Smooth muscle cell (in vitro differentiated cells): ENCODE measurements around the gene TTC27. TPM values are rescaled to one million over a fixed set of nuclear protein-coding genes. Genes with fewer than 3 reads are reported as not detected.

Experiments used
- DNase-seq: peaks from one replicate; lab custom pipeline; 2025; ENCODE audit not compliant: unreplicated experiment; lab: John Stamatoyannopoulos, UW
- H2AFZ ChIP-seq: fragments of 200-600 bp; sonication (generic); 2 replicates; pipeline ENCODE4 v1.6.0; 2016; ENCODE audit warnings: antibody characterized with exemption, low read depth, mild to moderate bottlenecking
- H3F3A ChIP-seq: fragments of 200-600 bp; sonication (generic); 2 replicates; pipeline ENCODE4 v1.6.0; 2017; ENCODE audit warnings: antibody characterized with exemption, low read depth
- H3K27ac ChIP-seq: fragments of 200-600 bp; sonication (generic); 2 replicates; pipeline ENCODE4 v1.5.1; 2016; ENCODE audit warnings: low read depth, mild to moderate bottlenecking
- H3K27me3 ChIP-seq: fragments of 200-600 bp; sonication (generic); 2 replicates; pipeline ENCODE4 v1.6.1; 2016; ENCODE audit warnings: low read depth, mild to moderate bottlenecking
- H3K36me3 ChIP-seq: fragments of 200-600 bp; sonication (generic); 2 replicates; pipeline ENCODE4 v1.5.1; 2016; ENCODE audit warnings: low read depth
- H3K4me1 ChIP-seq: fragments of 200-600 bp; sonication (generic); 2 replicates; pipeline ENCODE4 v1.5.1; 2016; ENCODE audit warnings: low read depth
- H3K4me2 ChIP-seq: fragments of 200-600 bp; sonication (generic); 2 replicates; pipeline ENCODE4 v1.6.0; 2016; ENCODE audit warnings: mild to moderate bottlenecking
- H3K4me3 ChIP-seq: fragments of 200-600 bp; sonication (generic); 2 replicates; pipeline ENCODE4 v1.5.1; 2016; ENCODE audit warnings: mild to moderate bottlenecking
- H3K79me2 ChIP-seq: fragments of 200-600 bp; sonication (generic); 2 replicates; pipeline ENCODE4 v1.6.0; 2016; ENCODE audit warnings: low read depth, mild to moderate bottlenecking
- H3K9ac ChIP-seq: fragments of 200-600 bp; sonication (generic); 2 replicates; pipeline ENCODE4 v1.6.0; 2016; ENCODE audit warnings: low read depth
- H3K9me3 ChIP-seq: fragments of 200-600 bp; sonication (generic); replicated peaks from 2 replicates; pipeline ENCODE4 v1.5.1; 2016; ENCODE audit warnings: low read depth
- H4K20me1 ChIP-seq: fragments of 200-600 bp; sonication (generic); 2 replicates; pipeline ENCODE4 v1.6.0; 2016; ENCODE audit warnings: low read depth
- CTCF ChIP-seq: fragments of 200-600 bp; sonication (generic); IDR thresholded peaks from 2 replicates; pipeline ENCODE4 v1.5.1; 2017; ENCODE audit warnings: borderline replicate concordance, mild to moderate bottlenecking, antibody characterized with exemption; ENCODE audit not compliant: insufficient read depth, poor library complexity, severe bottlenecking
- WGBS: methylation state at CpG from one replicate; pipeline ENCODE4 v1.1.7; 2016; ENCODE audit warnings: low lambda C conversion rate; 5-methylcytosine and 5-hydroxymethylcytosine counted together
- polyA plus RNA-seq: library from polyadenylated mRNA; unstranded; fragments of >200 nt; fragmentation: Nextera tagmentation; extraction: Ambion mirVana; gene quantifications from 2 replicates; pipeline ENCODE4 v1.2.1, GENCODE V29; 2016
- total RNA-seq: library from RNA; depleted of rRNA; stranded (reverse); fragments of >200 nt; gene quantifications from 2 replicates; pipeline ENCODE4 v1.2.3, GENCODE V29; 2014

The TTC27 gene
- total and polyA plus RNA-seq, 2 experiments from 2014 or later: 9.2 to 12.1 TPM

GRCh38 chr2:32838949-32839348 lies 211.1 kb downstream of the TTC27 start:
- Histone ChIP-seq H3K79me2 (no peaks in the 10 kb centered on the region), H3K4me2 (no peak overlapping the region), H3K9ac (no peak overlapping the region), H3K9me3 (no peaks in the 10 kb centered on the region), H3K36me3 (no peaks in the 10 kb centered on the region), H3K4me1 (no peaks in the 10 kb centered on the region), H2AFZ (no peak overlapping the region), H3K27ac (no peak overlapping the region), H3K27me3 (no peaks in the 10 kb centered on the region), H3K4me3 (no peak overlapping the region), H4K20me1 (no peaks in the 10 kb centered on the region), H3F3A (no peaks in the 10 kb centered on the region)
- 71% methylated on average over 4 of the region's 4 CpGs for WGBS
- no peak for DNase-seq
- TF ChIP-seq CTCF: no peak

GRCh38 chr2:32841931-32842898 lies 214.4 kb downstream of the TTC27 start:
- Histone ChIP-seq H3K36me3 (no peaks in the 10 kb centered on the region), H2AFZ (no peak overlapping the region), H3K79me2 (no peaks in the 10 kb centered on the region), H3K4me1 (no peaks in the 10 kb centered on the region), H3F3A (no peaks in the 10 kb centered on the region), H4K20me1 (no peaks in the 10 kb centered on the region), H3K9ac (no peak overlapping the region), H3K4me3 (no peak overlapping the region), H3K27ac (no peak overlapping the region), H3K4me2 (no peak overlapping the region), H3K9me3 (no peaks in the 10 kb centered on the region), H3K27me3 (no peaks in the 10 kb centered on the region)
- WGBS: 87% methylated on average over 11 of the region's 11 CpGs
- DNase-seq: no peak
- TF ChIP-seq CTCF: no peak

DNA sequence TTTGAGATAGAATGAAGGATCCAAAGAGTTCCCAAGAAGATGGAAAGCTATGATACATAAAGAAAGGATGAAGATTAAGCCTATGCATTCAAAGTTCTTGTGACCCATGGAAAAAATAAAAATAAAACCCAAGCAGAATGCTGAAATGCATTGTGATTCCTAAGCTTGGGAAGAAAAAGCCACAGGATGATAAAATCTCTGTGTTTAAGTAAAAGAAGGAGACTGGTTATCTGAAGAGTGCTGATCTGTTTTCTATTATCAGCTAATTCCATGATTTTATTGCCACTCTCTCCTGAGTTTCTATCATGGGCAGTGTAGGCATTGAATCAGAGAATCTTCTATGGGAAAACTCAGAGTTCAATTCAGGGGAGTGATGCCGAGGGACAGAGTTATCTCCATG lies 215.8 kb downstream of the TTC27 start:
- no peak for TF ChIP-seq CTCF
- no peak overlapping the region for H2AFZ ChIP-seq
- no peak for DNase-seq
- no peaks in the 10 kb centered on the region for H3K4me1 ChIP-seq
- no peaks in the 10 kb centered on the region for H4K20me1 ChIP-seq
- no peak overlapping the region for H3K4me3 ChIP-seq
- no peaks in the 10 kb centered on the region for H3F3A ChIP-seq
- H3K4me2 ChIP-seq: no peak overlapping the region
- H3K27ac ChIP-seq: no peak overlapping the region
- no peaks in the 10 kb centered on the region for H3K79me2 ChIP-seq
- H3K9me3 ChIP-seq: no peaks in the 10 kb centered on the region
- no peaks in the 10 kb centered on the region for H3K36me3 ChIP-seq
- H3K9ac ChIP-seq: no peak overlapping the region
- H3K27me3 ChIP-seq: no peaks in the 10 kb centered on the region
- 70% methylated on average over 1 of the region's 1 CpG for WGBS
